Suppressor macrophage (primary cell): ENCODE results near the gene TPP1.

Source experiments
- DNase-seq, 4 experiments: peaks; one replicate each; pipeline ENCODE4 v3.0.0-alpha.2; 2020 to 2022

TPP1 gene

GRCh38 chr11:6611092-6611962 lies 7.9 kb downstream of the TPP1 start:
- DNase-seq, result peak in 3 of 4 experiments; percentile 6 to 44 (median 27)

DNA sequence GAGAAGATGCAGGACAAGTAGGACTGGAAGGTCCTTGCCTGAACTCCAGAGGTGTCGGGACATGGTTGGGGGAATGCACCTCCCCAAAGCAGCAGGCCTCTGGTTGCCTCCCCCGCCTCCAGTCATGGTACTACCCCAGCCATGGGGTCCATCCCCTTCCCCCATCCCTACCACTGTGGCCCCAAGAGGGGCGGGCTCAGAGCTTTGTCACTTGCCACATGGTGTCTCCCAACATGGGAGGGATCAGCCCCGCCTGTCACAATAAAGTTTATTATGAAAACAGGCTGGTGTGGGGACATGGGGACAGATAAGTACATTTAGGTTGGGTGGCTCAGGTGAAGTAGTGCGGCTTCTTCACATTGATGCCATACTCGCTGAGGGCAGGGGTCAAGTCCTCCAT lies 8.6 kb downstream of the TPP1 start:
- DNase-seq, result no peak

DNA sequence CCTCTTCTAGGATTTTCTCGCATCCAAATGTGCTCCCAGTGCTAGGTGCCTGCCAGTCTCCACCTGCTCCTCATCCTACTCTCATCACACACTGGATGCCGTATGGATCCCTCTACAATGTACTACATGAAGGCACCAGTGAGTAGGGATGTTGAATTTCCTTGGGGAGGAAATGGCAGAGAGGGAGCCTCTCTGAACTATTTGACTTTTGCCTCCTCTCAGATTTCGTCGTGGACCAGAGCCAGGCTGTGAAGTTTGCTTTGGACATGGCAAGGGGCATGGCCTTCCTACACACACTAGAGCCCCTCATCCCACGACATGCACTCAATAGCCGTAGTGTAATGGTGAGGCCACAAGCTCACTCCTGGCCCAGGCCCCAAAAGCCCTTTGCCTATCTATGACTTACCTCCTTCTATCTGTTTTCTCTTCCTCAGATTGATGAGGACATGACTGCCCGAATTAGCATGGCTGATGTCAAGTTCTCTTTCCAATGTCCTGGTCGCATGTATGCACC lies 9.7 kb downstream of the TPP1 start:
- no peak for DNase-seq

GRCh38 chr11:6608726-6609501 lies 10.3 kb downstream of the TPP1 start:
- DNase-seq, result no peak

DNA sequence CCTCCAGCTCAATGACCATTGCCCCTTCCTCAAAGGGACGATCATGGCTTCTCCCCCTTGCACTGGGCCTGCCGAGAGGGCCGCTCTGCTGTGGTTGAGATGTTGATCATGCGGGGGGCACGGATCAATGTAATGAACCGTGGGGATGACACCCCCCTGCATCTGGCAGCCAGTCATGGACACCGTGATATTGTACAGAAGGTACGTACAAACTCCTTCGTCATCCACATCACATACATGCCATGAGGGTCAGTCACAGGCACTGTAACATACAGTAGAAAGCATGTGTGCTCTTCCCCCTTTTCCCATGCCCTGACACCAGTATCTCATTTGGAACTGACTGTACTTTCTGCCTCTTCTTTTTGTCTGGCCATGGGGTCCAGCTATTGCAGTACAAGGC lies 11.2 kb downstream of the TPP1 start:
- no peak for DNase-seq

GRCh38 chr11:6607190-6607795 lies 11.9 kb downstream of the TPP1 start:
- no peak for DNase-seq

DNA sequence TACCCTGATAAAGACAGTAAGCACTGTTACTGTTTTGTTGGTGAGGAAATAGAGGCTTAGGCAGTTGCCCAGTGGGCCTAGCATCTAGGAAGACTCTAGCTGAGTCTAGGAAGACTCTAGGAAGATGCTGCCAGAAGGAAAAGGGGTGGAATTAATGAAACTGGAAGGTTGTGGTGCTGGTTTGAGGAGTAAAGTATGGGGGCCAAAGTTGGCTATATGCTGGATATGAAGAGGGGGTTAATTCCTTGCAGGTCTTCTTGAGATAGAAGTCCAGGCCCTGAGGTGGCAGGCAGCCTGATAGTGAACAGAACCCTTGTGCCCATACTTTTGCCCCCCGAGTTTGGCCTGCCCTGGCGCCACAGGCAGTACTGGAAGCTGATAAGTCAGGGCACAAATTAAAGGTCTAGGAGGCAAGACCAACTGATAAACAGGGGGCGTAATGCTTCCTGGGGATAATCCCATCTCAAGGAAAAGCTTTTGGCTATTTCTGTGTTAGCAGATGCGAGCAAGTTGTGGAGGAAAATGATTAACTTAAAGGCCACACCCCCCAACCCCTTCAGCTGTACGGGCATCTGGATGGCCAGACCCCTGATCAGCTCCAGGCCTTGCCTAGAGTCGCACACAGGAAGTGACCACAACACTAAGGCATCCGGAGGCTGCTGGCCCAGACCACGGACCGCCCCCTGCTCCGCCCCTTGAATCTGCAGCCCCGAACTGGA lies 12.6 kb downstream of the TPP1 start:
- peak; percentile 69 to 85 (median 78) for DNase-seq

GRCh38 chr11:6604790-6605189 lies 14.4 kb downstream of the TPP1 start:
- DNase-seq, result peak; percentile 24 to 55 (median 40)

GRCh38 chr11:6604081-6604626 lies 15.1 kb downstream of the TPP1 start:
- peak; percentile 34 to 57 (median 54) for DNase-seq

DNA sequence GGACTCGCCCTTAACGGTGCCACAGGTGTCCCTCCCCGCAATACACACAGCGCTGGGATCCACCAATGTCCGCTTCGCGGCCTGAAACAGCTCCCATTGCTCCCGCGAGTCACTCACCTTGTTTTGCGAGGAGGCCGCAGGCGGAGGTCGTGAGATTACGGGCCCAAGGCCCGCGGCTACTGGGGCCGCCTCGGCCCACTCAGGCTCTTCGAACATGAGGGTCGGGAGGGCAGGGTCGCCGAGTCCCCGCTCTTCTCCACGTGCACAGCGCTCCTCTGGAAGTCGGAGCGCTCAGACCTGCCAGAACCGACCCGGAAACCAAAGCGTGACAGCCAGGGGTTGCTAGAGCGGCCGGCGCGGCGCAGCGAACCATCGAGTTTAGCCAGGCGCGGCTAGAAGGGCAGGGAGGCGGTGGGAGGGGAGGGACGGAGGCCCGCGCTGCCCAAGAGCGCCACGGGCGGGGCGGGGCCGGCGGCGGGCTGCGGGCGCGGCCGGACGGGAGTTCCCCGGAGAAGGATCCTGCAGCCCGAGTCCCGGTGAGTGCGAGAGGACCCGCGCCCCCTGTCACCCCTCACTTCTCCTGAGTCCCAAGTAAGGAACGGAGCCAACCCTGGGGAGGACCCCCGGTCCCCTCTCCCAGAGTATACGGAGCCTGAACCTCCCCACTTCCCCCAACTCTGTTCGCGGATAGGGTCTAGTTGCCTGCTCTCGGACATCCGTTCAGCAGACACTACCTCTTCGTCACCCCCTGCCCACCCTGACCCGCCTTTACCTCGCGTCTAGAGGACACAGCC lies 15.7 kb downstream of the TPP1 start, which contains the start of the genes ILK and RRP8:
Gene ILK (plus strand): TSS at position 488 of the 794 bp plus-strand sequence. CDS start 498 bp downstream, outside the sequence.
Gene RRP8 (minus strand): TSS at position 330 of the 794 bp plus-strand sequence. CDS start 114 bp downstream, at position 216.
- DNase-seq, result peak; percentile 91 to 96 (median 94)

- peak in 1 of 4 experiments; percentile 11 for DNase-seq
Observed at GRCh38 chr11:6602096-6602940, 16.9 kb downstream of the TPP1 start.

DNA sequence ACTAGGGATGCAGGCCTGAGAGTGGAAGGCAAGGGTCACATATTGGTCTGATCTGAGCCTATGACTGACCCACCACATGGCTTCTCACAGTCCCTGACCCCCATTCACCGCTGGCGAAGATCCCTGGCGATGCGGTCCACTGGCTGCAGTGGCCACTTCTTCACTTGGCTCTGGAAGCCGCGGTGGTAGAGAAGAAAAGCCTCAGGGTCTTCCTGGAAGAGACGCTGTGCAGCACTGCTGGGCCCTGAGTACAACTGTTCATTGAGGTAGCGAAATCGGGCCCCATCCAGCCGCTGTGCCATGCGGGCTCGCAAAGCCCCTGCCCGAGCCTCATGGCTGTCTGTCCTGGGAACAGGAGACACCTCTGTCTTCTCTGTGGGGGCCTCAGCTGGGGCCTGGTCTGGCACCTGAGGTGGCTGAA lies 18.2 kb downstream of the TPP1 start:
- DNase-seq, result no peak

DNA sequence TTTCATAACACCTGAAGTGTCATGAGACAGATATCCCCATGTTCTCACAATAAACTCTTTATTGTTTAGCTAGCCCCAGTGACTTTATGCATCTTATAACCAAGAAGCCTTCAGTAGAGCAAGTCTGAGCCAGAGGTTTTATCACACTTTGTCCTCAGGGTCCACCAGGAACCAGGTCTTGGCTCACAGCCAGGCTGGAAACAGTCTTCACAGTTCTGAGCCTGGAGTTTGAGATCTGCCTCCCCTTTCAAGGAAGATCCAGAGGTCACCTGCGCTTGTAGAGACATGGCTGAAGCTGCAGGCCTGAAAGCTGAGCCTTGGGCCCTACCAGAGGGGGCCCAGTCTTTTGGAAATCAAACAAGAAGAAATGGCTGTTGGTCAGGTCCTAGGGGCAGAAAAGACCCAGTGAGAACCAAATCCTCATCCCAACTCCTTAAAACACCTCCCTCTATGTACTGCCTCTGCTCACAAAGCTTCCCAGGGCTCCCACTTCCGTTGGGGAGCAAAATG lies 19.3 kb downstream of the TPP1 start:
- DNase-seq, result no peak

DNA sequence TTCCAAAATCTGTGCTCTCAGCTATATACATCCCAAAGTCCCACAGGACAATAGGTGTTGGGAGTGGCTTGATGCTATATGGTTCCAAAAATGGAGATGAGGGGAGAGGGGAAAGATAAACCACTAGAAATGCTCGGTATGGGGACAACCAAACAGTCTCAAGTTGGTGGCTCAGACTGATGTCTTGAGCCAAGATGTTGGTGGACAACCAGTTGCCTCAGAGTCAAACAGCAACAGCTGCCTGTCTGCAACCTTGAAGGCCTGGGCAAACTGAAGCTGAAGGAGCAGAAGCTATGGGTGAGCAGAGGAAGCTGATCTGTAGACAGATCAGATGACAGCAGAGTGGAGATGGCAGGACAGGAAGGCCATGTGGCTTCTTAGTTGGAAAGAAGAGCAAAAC lies 19.8 kb downstream of the TPP1 start:
- DNase-seq, result no peak

DNA sequence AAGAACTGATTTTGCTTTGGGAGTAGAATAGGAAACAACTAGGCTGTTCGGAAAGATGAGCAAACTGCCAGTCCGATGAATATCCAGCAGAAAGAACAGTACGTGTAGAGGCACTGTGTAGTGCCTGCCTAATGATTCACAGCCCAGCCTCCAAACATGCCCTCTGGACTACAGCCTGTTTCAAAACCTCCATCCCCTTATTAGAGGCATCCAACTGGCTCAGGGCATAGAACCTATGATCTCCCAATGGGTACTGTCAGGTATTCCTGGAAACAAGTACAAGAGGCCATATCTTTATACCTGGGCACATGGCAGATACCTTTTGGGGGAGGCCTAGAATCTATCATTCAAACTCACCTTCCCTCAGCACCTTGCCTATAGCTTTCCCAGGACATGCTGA lies 20.7 kb downstream of the TPP1 start:
- DNase-seq, result no peak

DNA sequence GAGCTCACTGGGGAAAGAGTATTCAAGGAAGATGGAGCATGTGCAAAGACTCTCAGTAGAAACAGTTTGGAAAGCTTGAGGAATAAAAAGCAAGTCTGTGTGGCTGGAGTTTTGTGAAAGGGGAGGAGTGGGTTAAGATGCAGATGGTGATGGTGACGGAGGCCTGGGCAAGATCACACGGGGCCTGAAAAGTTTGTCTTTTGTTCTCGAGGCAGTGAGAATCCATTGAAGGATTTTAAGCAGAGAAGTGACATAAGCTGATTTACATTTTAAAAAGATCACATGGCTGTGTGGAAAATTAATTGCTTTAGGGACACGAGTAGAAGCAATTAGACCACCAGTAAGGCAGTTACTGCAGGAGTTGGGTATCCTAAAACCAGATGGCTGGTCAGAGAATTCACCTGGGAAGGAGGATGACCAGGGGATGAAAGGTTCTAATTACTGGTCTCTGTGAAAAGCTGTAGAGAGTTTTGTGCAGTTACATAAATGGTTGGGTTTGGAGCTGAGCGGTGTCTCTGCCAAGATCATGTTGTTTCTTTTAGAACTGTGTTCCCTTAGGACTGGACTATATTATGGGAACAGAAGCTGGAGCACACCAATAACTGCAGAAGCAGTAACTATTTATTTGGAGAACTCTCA lies 22.9 kb downstream of the TPP1 start:
- no peak for DNase-seq

DNA sequence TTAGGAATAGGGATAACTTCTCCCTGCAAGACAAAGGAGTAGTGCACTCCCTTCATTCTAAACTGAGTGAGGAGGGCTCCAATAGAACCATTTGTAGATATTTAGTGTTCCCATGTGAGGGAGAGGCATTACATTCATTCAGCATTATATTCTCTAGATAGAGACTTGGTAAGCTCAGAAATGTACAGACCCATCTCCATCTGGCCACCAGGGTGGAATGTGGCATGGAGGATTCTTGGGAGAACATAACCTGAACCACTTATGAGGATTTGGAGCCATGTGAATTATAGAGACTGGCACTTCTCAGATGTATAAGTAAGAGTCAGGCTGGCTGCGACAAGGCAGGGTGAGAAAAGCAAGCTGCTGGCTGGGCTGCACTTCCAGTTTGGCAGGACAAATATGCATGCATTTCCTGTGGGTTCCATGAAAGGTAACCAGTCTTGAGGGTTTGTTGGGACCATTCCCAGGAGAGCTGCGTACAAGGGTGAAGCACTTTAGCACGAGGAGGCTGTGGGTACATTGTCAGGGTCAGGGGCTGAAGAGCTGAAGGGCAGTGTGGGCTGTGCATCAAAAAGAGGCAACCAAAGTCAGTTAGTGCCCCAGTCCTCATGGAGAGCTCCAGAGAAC lies 25.0 kb downstream of the TPP1 start:
- DNase-seq, result no peak

- no peak for DNase-seq
Observed at GRCh38 chr11:6588018-6588417, 31.2 kb downstream of the TPP1 start.
